ENCODE measurements around the gene PIEZO2.
"Not testable (repeated sequence)": the region's sequence is repeated elsewhere in the genome, so short reads cannot be mapped to it uniquely, and the experiment has no call there.

DNA sequence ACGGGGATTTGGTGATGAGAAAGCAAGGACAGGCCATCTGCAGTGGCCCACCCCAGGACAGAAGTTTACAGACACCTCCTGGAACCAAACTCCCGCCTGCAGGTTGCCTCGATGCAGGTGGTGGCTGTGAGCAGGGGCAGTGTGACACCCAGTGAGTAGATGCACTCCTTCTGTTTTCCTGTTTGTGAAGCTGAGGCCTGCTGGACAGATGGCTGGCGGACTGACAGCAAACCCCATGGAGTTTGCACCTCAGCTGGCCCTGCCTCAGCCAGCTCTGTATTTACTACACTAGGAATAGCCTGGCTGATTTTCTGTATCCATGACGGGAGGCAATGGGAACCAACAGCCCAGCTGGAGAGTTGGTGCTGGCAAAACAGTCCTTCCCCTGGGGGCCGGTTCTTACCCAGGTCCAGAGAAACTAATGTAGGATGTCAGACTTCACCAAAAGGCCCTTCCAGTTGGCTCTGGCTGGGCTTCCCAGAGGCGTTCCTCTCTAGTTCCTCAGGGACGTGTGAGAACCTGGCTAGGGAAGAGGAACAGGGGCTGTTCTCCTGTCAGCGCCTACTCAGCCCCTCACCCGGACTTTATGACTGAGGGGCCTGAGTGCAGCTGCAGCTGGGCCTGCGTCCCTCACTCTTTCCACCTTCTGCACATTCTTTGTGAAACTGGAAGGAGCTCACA lies 511.4 kb downstream of the PIEZO2 start:
- TF ChIP-seq, protein P1, sequence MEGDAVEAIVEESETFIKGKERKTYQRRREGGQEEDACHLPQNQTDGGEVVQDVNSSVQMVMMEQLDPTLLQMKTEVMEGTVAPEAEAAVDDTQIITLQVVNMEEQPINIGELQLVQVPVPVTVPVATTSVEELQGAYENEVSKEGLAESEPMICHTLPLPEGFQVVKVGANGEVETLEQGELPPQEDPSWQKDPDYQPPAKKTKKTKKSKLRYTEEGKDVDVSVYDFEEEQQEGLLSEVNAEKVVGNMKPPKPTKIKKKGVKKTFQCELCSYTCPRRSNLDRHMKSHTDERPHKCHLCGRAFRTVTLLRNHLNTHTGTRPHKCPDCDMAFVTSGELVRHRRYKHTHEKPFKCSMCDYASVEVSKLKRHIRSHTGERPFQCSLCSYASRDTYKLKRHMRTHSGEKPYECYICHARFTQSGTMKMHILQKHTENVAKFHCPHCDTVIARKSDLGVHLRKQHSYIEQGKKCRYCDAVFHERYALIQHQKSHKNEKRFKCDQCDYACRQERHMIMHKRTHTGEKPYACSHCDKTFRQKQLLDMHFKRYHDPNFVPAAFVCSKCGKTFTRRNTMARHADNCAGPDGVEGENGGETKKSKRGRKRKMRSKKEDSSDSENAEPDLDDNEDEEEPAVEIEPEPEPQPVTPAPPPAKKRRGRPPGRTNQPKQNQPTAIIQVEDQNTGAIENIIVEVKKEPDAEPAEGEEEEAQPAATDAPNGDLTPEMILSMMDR (conservative IDR thresholded peaks at IDR 0.05): not testable (repeated sequence)
- not testable (repeated sequence) for TF ChIP-seq ZFX (IDR thresholded peaks at IDR 0.05)

All from C4-2B (cell line).